ENCODE measurements around the gene NSG1. TPM values are rescaled to one million over a fixed set of nuclear protein-coding genes. Genes with fewer than 3 reads are reported as not detected.

Gene NSG1
- total RNA-seq, 4 donors from 2014 or later: 0.13 TPM; not detected in 3

DNA sequence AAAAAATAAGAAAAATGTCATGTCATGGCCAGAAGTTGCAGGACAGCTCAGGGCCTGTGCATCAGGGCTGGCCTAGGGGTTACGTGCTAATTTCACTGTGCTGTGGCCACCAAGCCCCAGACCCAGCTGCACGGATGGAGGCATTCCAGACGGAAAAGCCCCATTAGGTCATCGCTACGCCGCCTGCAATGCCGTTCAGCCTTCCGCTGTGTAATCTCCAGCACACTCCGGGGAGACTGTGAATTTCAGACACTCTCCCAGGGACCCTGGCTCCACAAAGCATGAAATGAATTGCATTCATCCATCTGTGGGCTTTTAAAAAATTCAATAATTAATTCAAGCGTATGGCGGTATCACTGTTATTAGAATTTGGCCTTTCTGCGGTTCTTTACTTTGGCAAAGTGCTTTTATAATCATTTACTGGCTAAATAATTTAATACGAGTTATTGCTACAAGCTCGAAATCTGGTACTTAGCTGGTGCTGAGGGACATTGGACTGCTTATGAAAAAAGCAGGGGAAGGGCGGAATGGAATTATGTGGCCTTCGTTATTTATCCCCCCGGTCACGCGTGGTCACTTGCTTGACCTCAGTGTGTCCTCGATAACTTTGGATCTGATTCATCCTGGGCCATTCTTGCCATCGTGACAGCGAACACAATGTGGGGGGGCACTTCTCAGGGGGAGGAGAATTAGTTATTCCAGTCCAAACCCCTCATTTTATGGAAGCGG lies 9.0 kb upstream of the NSG1 start:
- intact Hi-C loops (cut with DNase I; ENCODE audit: low total_unique reads): no loop called here
- no peak overlapping the region for H3K27ac ChIP-seq
- H3K4me3 ChIP-seq: no peak overlapping the region
- H3K9me3 ChIP-seq: no peaks in the 10 kb centered on the region
- DNase-seq (no peak), ATAC-seq (no peak)
- TF ChIP-seq POLR2A (IDR thresholded peaks at IDR 0.05) (no peak), CTCF (IDR thresholded peaks at IDR 0.05 in 4 of 5, conservative IDR thresholded peaks at IDR 0.05 in 1 of 5) (no peak)
- H3K4me1 ChIP-seq: no peaks in the 10 kb centered on the region
- H3K27me3 ChIP-seq: peaks cover 0 to 7% (median 2%) of the 10 kb centered on the region in 3 donors
- in situ Hi-C loops (cut with MboI; ENCODE audit: low sequenced_read_pairs in 4 of 4): no loop called here
- H3K36me3 ChIP-seq: no peaks in the 10 kb centered on the region

GRCh38 chr4:4379540-4380087 lies 7.3 kb upstream of the NSG1 start:
- intact Hi-C loops (cut with DNase I; ENCODE audit: low total_unique reads) (no loop called here), in situ Hi-C loops (cut with MboI; ENCODE audit: low sequenced_read_pairs in 4 of 4) (no loop called here)
- Histone ChIP-seq H3K9me3 (no peaks in the 10 kb centered on the region), H3K27me3 (peaks cover 0 to 5% (median 2%) of the 10 kb centered on the region in 3 donors), H3K4me3 (no peak overlapping the region), H3K27ac (no peak overlapping the region), H3K4me1 (no peaks in the 10 kb centered on the region), H3K36me3 (no peaks in the 10 kb centered on the region)
- TF ChIP-seq POLR2A (IDR thresholded peaks at IDR 0.05): no peak
- no peak for TF ChIP-seq CTCF (IDR thresholded peaks at IDR 0.05 in 4 of 5, conservative IDR thresholded peaks at IDR 0.05 in 1 of 5)
- ATAC-seq: no peak
- no peak for DNase-seq

GRCh38 chr4:4383085-4383484 lies 3.8 kb upstream of the NSG1 start:
- no peak for DNase-seq
- Histone ChIP-seq H3K4me3 (no peak overlapping the region), H3K36me3 (no peaks in the 10 kb centered on the region), H3K9me3 (no peaks in the 10 kb centered on the region), H3K27me3 (peaks cover 18 to 33% (median 29%) of the 10 kb centered on the region in 3 donors), H3K4me1 (peaks cover 8 to 11% of the 10 kb centered on the region in 2 donors), H3K27ac (no peak overlapping the region)
- ATAC-seq: peak in 1 of 2 donors; percentile 53
- TF ChIP-seq CTCF (IDR thresholded peaks at IDR 0.05 in 4 of 5, conservative IDR thresholded peaks at IDR 0.05 in 1 of 5) (no peak), POLR2A (IDR thresholded peaks at IDR 0.05) (no peak)
- in situ Hi-C loops (cut with MboI; ENCODE audit: low sequenced_read_pairs in 4 of 4): no loop called here
- intact Hi-C loops (cut with DNase I; ENCODE audit: low total_unique reads): no loop called here

GRCh38 chr4:4384837-4385236 lies 2.1 kb upstream of the NSG1 start:
- Histone ChIP-seq H3K4me3 (no peak overlapping the region), H3K4me1 (peaks cover 8 to 13% of the 10 kb centered on the region in 2 donors), H3K36me3 (no peaks in the 10 kb centered on the region), H3K27me3 (peaks cover 34 to 51% (median 46%) of the 10 kb centered on the region in 3 donors), H3K27ac (no peak overlapping the region), H3K9me3 (no peaks in the 10 kb centered on the region)
- in situ Hi-C loops (cut with MboI; ENCODE audit: low sequenced_read_pairs in 4 of 4): no loop called here
- no peak for ATAC-seq
- no peak for TF ChIP-seq POLR2A (IDR thresholded peaks at IDR 0.05)
- TF ChIP-seq CTCF (IDR thresholded peaks at IDR 0.05 in 4 of 5, conservative IDR thresholded peaks at IDR 0.05 in 1 of 5): no peak
- no peak for DNase-seq
- intact Hi-C loops (cut with DNase I; ENCODE audit: low total_unique reads): no loop called here

Measured in gastrocnemius medialis (tissue), 4 donors.